ENCODE results near the gene FAM83E. TPM values are rescaled to one million over a fixed set of nuclear protein-coding genes. Genes with fewer than 3 reads are reported as not detected.

The FAM83E gene
- total RNA-seq, 1 donor from 2014 or later, result 3.2 TPM

- H3K4me1 ChIP-seq, result no peaks in the 10 kb centered on the region
- H3K27me3 ChIP-seq, result no peaks in the 10 kb centered on the region
- intact Hi-C loops (cut with DNase I), result no loop called here
- H3K4me3 ChIP-seq, result no peak overlapping the region
- H3K27ac ChIP-seq, result no peak overlapping the region
- no peak for DNase-seq (ENCODE audit: extremely low spot score in 2 of 2)
- no peaks in the 10 kb centered on the region for H3K36me3 ChIP-seq
- TF ChIP-seq, protein P1, sequence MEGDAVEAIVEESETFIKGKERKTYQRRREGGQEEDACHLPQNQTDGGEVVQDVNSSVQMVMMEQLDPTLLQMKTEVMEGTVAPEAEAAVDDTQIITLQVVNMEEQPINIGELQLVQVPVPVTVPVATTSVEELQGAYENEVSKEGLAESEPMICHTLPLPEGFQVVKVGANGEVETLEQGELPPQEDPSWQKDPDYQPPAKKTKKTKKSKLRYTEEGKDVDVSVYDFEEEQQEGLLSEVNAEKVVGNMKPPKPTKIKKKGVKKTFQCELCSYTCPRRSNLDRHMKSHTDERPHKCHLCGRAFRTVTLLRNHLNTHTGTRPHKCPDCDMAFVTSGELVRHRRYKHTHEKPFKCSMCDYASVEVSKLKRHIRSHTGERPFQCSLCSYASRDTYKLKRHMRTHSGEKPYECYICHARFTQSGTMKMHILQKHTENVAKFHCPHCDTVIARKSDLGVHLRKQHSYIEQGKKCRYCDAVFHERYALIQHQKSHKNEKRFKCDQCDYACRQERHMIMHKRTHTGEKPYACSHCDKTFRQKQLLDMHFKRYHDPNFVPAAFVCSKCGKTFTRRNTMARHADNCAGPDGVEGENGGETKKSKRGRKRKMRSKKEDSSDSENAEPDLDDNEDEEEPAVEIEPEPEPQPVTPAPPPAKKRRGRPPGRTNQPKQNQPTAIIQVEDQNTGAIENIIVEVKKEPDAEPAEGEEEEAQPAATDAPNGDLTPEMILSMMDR (IDR thresholded peaks at IDR 0.05), result no peak
- TF ChIP-seq POLR2A (IDR thresholded peaks at IDR 0.05) (no peak), POLR2AphosphoS5 (IDR thresholded peaks at IDR 0.05; ENCODE audit: insufficient read depth in 1 of 2, low read depth in 1 of 2) (no peak)
- no peaks in the 10 kb centered on the region for H3K9me3 ChIP-seq
These were observed 36.8 kb upstream of the FAM83E start for GRCh38 chr19:48651683-48652048.

GRCh38 chr19:48650974-48651682 lies 36.3 kb upstream of the FAM83E start:
- TF ChIP-seq, protein P1 (IDR thresholded peaks at IDR 0.05), result no peak
- TF ChIP-seq POLR2A (IDR thresholded peaks at IDR 0.05), result no peak
- no peak for TF ChIP-seq POLR2AphosphoS5 (IDR thresholded peaks at IDR 0.05; ENCODE audit: insufficient read depth in 1 of 2, low read depth in 1 of 2)
- no peak overlapping the region for H3K27ac ChIP-seq
- H3K27me3 ChIP-seq, result no peaks in the 10 kb centered on the region
- no peak overlapping the region for H3K4me3 ChIP-seq
- no peaks in the 10 kb centered on the region for H3K4me1 ChIP-seq
- no peak for DNase-seq (ENCODE audit: extremely low spot score in 2 of 2)
- intact Hi-C loops (cut with DNase I), result no loop called here
- no peaks in the 10 kb centered on the region for H3K36me3 ChIP-seq
- H3K9me3 ChIP-seq, result no peaks in the 10 kb centered on the region

GRCh38 chr19:48648134-48648533 lies 33.3 kb upstream of the FAM83E start:
- no peaks in the 10 kb centered on the region for H3K27me3 ChIP-seq
- intact Hi-C loops (cut with DNase I), result loop anchor here (5.0 kb wide), 2 partner anchors 59 to 134 kb away; no protein-coding TSS in a partner anchor
- H3K9me3 ChIP-seq, result no peaks in the 10 kb centered on the region
- no peak for DNase-seq (ENCODE audit: extremely low spot score in 2 of 2)
- H3K27ac ChIP-seq, result no peak overlapping the region
- no peak overlapping the region for H3K4me3 ChIP-seq
- no peaks in the 10 kb centered on the region for H3K36me3 ChIP-seq
- peaks cover 16% of the 10 kb centered on the region for H3K4me1 ChIP-seq
- TF ChIP-seq, protein P1 (IDR thresholded peaks at IDR 0.05), result no peak
- TF ChIP-seq POLR2A (IDR thresholded peaks at IDR 0.05), result no peak
- no peak for TF ChIP-seq POLR2AphosphoS5 (IDR thresholded peaks at IDR 0.05; ENCODE audit: insufficient read depth in 1 of 2, low read depth in 1 of 2)

GRCh38 chr19:48646722-48647216 lies 31.9 kb upstream of the FAM83E start:
- Histone ChIP-seq H3K9me3 (no peaks in the 10 kb centered on the region), H3K36me3 (no peaks in the 10 kb centered on the region), H3K4me3 (peak overlapping the region; percentile 56 to 64), H3K4me1 (peaks cover 16% of the 10 kb centered on the region), H3K27ac (peak overlapping the region; percentile 96), H3K27me3 (no peaks in the 10 kb centered on the region)
- TF ChIP-seq POLR2AphosphoS5 (IDR thresholded peaks at IDR 0.05; ENCODE audit: insufficient read depth in 1 of 2, low read depth in 1 of 2) (no peak), POLR2A (IDR thresholded peaks at IDR 0.05) (no peak)
- TF ChIP-seq, protein P1 (IDR thresholded peaks at IDR 0.05), result no peak
- no peak for DNase-seq (ENCODE audit: extremely low spot score in 2 of 2)
- intact Hi-C loops (cut with DNase I), result loop anchor here (5.0 kb wide), 2 partner anchors 61 to 136 kb away; no protein-coding TSS in a partner anchor
